ENCODE data around the gene KRT84. TPM values are rescaled to one million over a fixed set of nuclear protein-coding genes. Genes with fewer than 3 reads are reported as not detected.
"Not testable (repeated sequence)": the region's sequence is repeated elsewhere in the genome, so short reads cannot be mapped to it uniquely, and the experiment has no call there.

KRT84 gene
- total RNA-seq, 1 experiment from 2014 or later: not detected

- DNase-seq (ENCODE audit: extremely low read depth, low read depth): no peak
Measured at GRCh38 chr12:52413782-52414345, 28.4 kb upstream of the KRT84 start.

- DNase-seq (ENCODE audit: extremely low read depth, low read depth): no peak
Measured at GRCh38 chr12:52413202-52413601, 27.8 kb upstream of the KRT84 start.

- DNase-seq (ENCODE audit: extremely low read depth, low read depth): no peak
Measured at GRCh38 chr12:52411815-52412214, 26.4 kb upstream of the KRT84 start.

- DNase-seq (ENCODE audit: extremely low read depth, low read depth): not testable (repeated sequence)
Measured at GRCh38 chr12:52410589-52411248, 25.3 kb upstream of the KRT84 start.

- DNase-seq (ENCODE audit: extremely low read depth, low read depth): no peak
Measured at GRCh38 chr12:52407918-52408317, 22.5 kb upstream of the KRT84 start.

- DNase-seq (ENCODE audit: extremely low read depth, low read depth): no peak
Measured at GRCh38 chr12:52405922-52406385, 20.5 kb upstream of the KRT84 start, which contains the start of gene KRT82. TSS of gene KRT82 (minus strand) at chr12:52406335. CDS start at chr12:52406277, 58 bp downstream.

GRCh38 chr12:52404951-52405350 lies 19.5 kb upstream of the KRT84 start:
- DNase-seq (ENCODE audit: extremely low read depth, low read depth): no peak

GRCh38 chr12:52403561-52403960 lies 18.1 kb upstream of the KRT84 start:
- no peak for DNase-seq (ENCODE audit: extremely low read depth, low read depth)

- no peak for DNase-seq (ENCODE audit: extremely low read depth, low read depth)
Measured at GRCh38 chr12:52402873-52403540, 17.6 kb upstream of the KRT84 start.

- no peak for DNase-seq (ENCODE audit: extremely low read depth, low read depth)
Measured at GRCh38 chr12:52402377-52402776, 16.9 kb upstream of the KRT84 start.

GRCh38 chr12:52401926-52402325 lies 16.5 kb upstream of the KRT84 start:
- DNase-seq (ENCODE audit: extremely low read depth, low read depth): no peak

- no peak for DNase-seq (ENCODE audit: extremely low read depth, low read depth)
Measured at GRCh38 chr12:52401526-52401925, 16.1 kb upstream of the KRT84 start.

- no peak for DNase-seq (ENCODE audit: extremely low read depth, low read depth)
Measured at GRCh38 chr12:52400906-52401305, 15.5 kb upstream of the KRT84 start.

GRCh38 chr12:52399756-52400155 lies 14.3 kb upstream of the KRT84 start:
- no peak for DNase-seq (ENCODE audit: extremely low read depth, low read depth)

GRCh38 chr12:52398176-52398575 lies 12.7 kb upstream of the KRT84 start:
- DNase-seq (ENCODE audit: extremely low read depth, low read depth): no peak

GRCh38 chr12:52396656-52397055 lies 11.2 kb upstream of the KRT84 start:
- no peak for DNase-seq (ENCODE audit: extremely low read depth, low read depth)

GRCh38 chr12:52395761-52396434 lies 10.4 kb upstream of the KRT84 start:
- no peak for DNase-seq (ENCODE audit: extremely low read depth, low read depth)

GRCh38 chr12:52394836-52395405 lies 9.5 kb upstream of the KRT84 start:
- no peak for DNase-seq (ENCODE audit: extremely low read depth, low read depth)

- DNase-seq (ENCODE audit: extremely low read depth, low read depth): no peak
Measured at GRCh38 chr12:52392465-52393007, 7.1 kb upstream of the KRT84 start.

GRCh38 chr12:52391618-52392002 lies 6.2 kb upstream of the KRT84 start:
- no peak for DNase-seq (ENCODE audit: extremely low read depth, low read depth)

Measured in NCI-H460 (cell line).